ENCODE measurements around the gene GALNT9.

Gene GALNT9

GRCh38 chr12:132275110-132275531 lies 54.3 kb downstream of the GALNT9 start:
- Histone ChIP-seq H3K9ac (ENCODE audit: low read length) (no peak overlapping the region), H2AFZ (ENCODE audit: low read depth, low read length) (no peak overlapping the region), H3K36me3 (replicated peaks; ENCODE audit: low read depth, low read length) (no peaks in the 10 kb centered on the region), H3K79me2 (ENCODE audit: low read length) (no peaks in the 10 kb centered on the region), H3K4me2 (ENCODE audit: low read length) (no peak overlapping the region), H3K27me3 (ENCODE audit: low read depth, low read length) (no peaks in the 10 kb centered on the region), H3K4me1 (ENCODE audit: low read length) (no peaks in the 10 kb centered on the region), H3K27ac (ENCODE audit: low read length) (no peak overlapping the region), H3K9me3 (ENCODE audit: insufficient read depth, low read length) (no peaks in the 10 kb centered on the region), H4K20me1 (ENCODE audit: insufficient read depth, low read length) (no peaks in the 10 kb centered on the region), H3K4me3 (ENCODE audit: low read length) (no peak overlapping the region)
- TF ChIP-seq, protein P1, sequence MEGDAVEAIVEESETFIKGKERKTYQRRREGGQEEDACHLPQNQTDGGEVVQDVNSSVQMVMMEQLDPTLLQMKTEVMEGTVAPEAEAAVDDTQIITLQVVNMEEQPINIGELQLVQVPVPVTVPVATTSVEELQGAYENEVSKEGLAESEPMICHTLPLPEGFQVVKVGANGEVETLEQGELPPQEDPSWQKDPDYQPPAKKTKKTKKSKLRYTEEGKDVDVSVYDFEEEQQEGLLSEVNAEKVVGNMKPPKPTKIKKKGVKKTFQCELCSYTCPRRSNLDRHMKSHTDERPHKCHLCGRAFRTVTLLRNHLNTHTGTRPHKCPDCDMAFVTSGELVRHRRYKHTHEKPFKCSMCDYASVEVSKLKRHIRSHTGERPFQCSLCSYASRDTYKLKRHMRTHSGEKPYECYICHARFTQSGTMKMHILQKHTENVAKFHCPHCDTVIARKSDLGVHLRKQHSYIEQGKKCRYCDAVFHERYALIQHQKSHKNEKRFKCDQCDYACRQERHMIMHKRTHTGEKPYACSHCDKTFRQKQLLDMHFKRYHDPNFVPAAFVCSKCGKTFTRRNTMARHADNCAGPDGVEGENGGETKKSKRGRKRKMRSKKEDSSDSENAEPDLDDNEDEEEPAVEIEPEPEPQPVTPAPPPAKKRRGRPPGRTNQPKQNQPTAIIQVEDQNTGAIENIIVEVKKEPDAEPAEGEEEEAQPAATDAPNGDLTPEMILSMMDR (IDR thresholded peaks at IDR 0.05; ENCODE audit: low read depth, low read length): no peak
- TF ChIP-seq EZH2phosphoT487 (IDR thresholded peaks at IDR 0.05; ENCODE audit: low read depth): no peak

DNA sequence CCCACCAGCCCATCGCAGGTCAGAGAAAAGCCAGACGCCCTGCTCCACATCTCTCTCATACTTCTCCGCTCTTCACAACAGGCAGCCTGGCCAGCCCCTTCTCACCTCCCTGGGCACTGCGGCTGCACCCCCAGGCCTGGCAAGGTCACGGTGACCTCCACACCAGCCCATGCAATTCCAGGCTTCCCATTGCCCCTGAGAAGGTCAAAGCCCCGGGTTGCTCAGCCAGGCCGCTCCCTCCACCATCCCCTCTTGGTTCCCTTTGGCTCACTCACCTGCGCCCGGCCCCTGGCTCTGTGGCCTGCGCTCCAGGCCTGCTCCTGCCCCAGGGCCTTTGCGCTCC lies 55.4 kb downstream of the GALNT9 start:
- no peak overlapping the region for H3K4me2 ChIP-seq (ENCODE audit: low read length)
- H3K9me3 ChIP-seq (ENCODE audit: insufficient read depth, low read length): no peaks in the 10 kb centered on the region
- no peaks in the 10 kb centered on the region for H3K4me1 ChIP-seq (ENCODE audit: low read length)
- no peak overlapping the region for H3K27ac ChIP-seq (ENCODE audit: low read length)
- TF ChIP-seq, protein P1 (IDR thresholded peaks at IDR 0.05; ENCODE audit: low read depth, low read length): no peak
- H3K36me3 ChIP-seq (replicated peaks; ENCODE audit: low read depth, low read length): no peaks in the 10 kb centered on the region
- H3K79me2 ChIP-seq (ENCODE audit: low read length): no peaks in the 10 kb centered on the region
- H3K4me3 ChIP-seq (ENCODE audit: low read length): no peak overlapping the region
- no peaks in the 10 kb centered on the region for H3K27me3 ChIP-seq (ENCODE audit: low read depth, low read length)
- H2AFZ ChIP-seq (ENCODE audit: low read depth, low read length): no peak overlapping the region
- H3K9ac ChIP-seq (ENCODE audit: low read length): no peak overlapping the region
- no peaks in the 10 kb centered on the region for H4K20me1 ChIP-seq (ENCODE audit: insufficient read depth, low read length)

DNA sequence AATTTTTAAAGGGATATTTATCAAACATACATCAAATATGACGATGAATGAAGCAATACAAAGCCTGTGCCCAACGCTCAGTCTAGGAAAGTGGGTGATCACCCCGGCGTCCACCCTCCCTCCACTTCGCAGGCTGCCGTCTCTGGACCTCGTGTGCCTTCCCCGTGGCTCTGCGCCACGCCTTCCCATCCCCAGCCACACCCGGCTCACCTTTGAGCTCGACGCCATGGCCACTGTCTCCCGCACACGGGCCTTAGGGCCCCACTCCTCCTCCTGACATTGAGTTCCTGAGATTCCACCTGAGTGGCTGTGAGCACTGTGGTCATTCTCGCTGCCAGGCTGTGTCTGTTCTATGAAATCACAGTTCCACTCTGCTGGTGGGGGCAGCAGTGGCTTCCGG lies 56.7 kb downstream of the GALNT9 start:
- Histone ChIP-seq H4K20me1 (ENCODE audit: insufficient read depth, low read length) (no peaks in the 10 kb centered on the region), H3K4me3 (ENCODE audit: low read length) (no peak overlapping the region), H3K4me2 (ENCODE audit: low read length) (no peak overlapping the region), H3K9ac (ENCODE audit: low read length) (no peak overlapping the region), H3K36me3 (replicated peaks; ENCODE audit: low read depth, low read length) (no peaks in the 10 kb centered on the region), H3K27ac (ENCODE audit: low read length) (no peak overlapping the region), H3K9me3 (ENCODE audit: insufficient read depth, low read length) (no peaks in the 10 kb centered on the region), H3K4me1 (ENCODE audit: low read length) (no peaks in the 10 kb centered on the region), H3K79me2 (ENCODE audit: low read length) (no peaks in the 10 kb centered on the region), H3K27me3 (ENCODE audit: low read depth, low read length) (no peaks in the 10 kb centered on the region), H2AFZ (ENCODE audit: low read depth, low read length) (no peak overlapping the region)
- TF ChIP-seq, protein P1 (IDR thresholded peaks at IDR 0.05; ENCODE audit: low read depth, low read length): no peak
- no peak for TF ChIP-seq EZH2phosphoT487 (IDR thresholded peaks at IDR 0.05; ENCODE audit: low read depth)

DNA sequence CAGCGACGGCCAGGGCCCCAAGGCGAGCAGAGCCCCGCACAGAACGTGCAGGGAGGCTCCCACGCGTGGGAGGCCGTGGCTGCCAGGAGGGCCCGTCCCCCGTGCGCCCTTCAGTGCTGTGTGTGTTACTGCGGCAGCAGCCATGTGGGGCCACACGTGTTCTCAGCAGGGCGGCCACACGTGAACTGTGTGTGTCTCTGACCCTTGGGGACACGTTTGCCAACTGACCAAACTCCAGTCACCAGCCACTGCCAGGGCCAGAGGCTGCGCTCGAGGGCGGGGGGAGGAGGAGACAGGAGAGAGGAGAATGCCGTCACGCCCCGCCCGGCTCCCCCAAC lies 57.7 kb downstream of the GALNT9 start:
- no peak overlapping the region for H3K9ac ChIP-seq (ENCODE audit: low read length)
- no peak for TF ChIP-seq EZH2phosphoT487 (IDR thresholded peaks at IDR 0.05; ENCODE audit: low read depth)
- TF ChIP-seq, protein P1 (IDR thresholded peaks at IDR 0.05; ENCODE audit: low read depth, low read length): no peak
- H3K36me3 ChIP-seq (replicated peaks; ENCODE audit: low read depth, low read length): no peaks in the 10 kb centered on the region
- H3K9me3 ChIP-seq (ENCODE audit: insufficient read depth, low read length): no peaks in the 10 kb centered on the region
- no peak overlapping the region for H3K4me3 ChIP-seq (ENCODE audit: low read length)
- H4K20me1 ChIP-seq (ENCODE audit: insufficient read depth, low read length): no peaks in the 10 kb centered on the region
- no peaks in the 10 kb centered on the region for H3K4me1 ChIP-seq (ENCODE audit: low read length)
- no peak overlapping the region for H2AFZ ChIP-seq (ENCODE audit: low read depth, low read length)
- no peak overlapping the region for H3K4me2 ChIP-seq (ENCODE audit: low read length)
- no peaks in the 10 kb centered on the region for H3K27me3 ChIP-seq (ENCODE audit: low read depth, low read length)
- no peaks in the 10 kb centered on the region for H3K79me2 ChIP-seq (ENCODE audit: low read length)
- H3K27ac ChIP-seq (ENCODE audit: low read length): no peak overlapping the region

Measured in OCI-LY3 (cell line).